Skeletal muscle cell (primary cell): ENCODE results near the gene PODXL2.

Source experiments
- DNase-seq: peaks from one replicate; pipeline ENCODE4 v3.0.0-alpha.2; 2010; ENCODE audit warnings: low read depth
- H3K4me3 ChIP-seq: 2 replicates; pipeline ENCODE4 v1.5.1; 2011; ENCODE audit warnings: low read depth, mild to moderate bottlenecking, control low read depth, low read length, moderate library complexity

The PODXL2 gene

DNA sequence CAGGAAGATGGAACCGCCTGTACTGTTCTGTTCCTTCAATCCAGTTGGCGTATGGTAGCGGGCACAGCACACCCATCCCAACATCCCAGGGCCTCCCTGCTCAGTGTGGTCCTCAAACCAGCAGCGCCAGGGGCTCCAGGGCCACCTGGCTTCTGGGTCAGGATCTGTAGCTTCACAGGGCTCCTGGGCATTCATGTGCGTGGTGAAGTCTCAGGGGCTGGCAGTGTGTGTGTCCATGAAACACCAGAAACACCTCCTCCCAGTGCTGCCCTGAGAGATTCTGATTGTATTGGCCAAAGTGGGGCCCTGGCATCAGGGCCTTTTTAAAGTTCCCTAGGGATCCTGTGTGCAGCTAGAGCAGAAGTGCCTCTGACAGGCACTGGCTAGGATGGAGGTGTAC, 85.9 kb downstream of the PODXL2 start:
- DNase-seq = no peak
- H3K4me3 ChIP-seq = no peak overlapping the region

DNA sequence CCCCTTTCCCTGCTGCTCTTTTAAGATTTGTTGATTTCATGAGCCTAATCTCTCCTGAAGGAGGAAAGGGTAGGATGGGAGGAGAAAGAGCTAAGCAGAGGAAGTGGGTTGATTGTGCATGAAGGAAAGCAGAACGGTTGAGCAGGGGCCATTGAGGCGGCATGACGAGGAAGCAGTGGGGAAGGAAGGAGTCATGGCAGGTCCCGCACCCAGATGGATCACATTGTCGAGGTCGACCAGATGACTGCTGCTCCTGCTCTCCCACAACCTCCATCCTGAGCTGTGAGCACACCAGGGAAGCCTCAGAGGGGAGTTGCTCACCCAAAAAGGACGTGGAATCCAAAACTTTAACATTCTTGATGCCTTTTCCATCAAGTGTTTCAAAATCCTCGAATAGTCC, 86.5 kb downstream of the PODXL2 start:
- H3K4me3 ChIP-seq = no peak overlapping the region
- DNase-seq = no peak

DNA sequence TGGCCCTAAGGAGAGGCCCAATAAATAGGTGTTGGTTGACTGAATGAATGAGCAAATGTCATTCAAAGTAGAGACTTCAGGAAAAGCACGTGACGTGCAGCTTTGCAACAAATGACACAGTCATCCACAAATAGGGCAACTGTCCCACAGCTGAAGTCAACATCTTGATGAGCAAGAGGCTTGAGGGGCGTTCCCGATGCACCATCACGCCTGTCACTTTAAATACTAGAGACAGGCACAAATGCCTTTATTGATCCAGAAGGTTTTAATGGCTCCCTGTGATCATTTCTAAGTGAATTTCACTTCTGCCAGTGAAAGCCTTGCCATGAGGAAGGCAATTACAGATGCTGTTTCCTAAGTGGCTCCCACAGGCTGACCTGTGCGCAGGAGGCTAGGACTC, 87.4 kb downstream of the PODXL2 start:
- no peak for DNase-seq
- H3K4me3 ChIP-seq = no peak overlapping the region

DNA sequence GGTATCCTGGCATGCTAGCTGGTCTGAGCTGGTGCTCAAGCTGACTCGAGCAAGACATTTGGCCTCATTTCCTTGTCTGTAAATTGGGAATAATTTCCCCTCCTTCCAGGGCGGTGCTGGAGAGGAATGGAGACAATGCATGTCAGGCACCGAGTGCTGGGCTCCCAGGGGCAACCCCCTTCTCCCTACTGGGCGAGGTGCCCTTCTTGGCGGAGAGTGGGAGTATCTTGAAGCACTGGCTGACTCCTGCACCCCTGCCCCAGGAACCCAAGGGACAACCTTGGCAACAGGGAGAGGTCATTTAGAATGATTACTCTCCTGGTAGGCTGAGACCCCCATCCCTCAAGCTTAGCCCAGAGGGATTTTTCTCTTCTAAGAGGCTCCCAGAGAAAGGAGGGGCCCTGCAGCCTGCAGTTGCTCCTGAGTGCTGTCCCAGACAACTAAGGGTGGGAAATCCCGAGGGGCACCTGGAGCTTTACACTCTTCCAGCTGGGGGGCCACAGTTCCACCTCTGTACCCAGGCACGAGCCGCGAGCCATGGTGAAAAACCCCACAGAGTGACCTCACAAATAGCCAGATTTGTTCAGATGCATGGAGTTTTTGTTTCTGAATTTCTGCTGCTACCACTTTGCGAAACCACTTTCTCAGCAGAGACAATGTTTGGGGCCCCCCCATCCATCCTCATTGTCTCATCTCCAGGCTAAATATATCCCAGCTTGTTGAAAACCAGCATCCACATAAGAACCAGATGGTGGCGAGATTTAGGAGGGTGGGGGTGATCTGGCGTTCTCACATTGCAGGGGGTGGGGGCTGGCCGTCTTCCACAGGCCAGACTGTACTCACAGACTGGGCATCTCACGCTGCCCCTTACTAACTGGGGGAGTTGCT, 88.6 kb downstream of the PODXL2 start:
- H3K4me3 ChIP-seq = no peak overlapping the region
- no peak for DNase-seq

DNA sequence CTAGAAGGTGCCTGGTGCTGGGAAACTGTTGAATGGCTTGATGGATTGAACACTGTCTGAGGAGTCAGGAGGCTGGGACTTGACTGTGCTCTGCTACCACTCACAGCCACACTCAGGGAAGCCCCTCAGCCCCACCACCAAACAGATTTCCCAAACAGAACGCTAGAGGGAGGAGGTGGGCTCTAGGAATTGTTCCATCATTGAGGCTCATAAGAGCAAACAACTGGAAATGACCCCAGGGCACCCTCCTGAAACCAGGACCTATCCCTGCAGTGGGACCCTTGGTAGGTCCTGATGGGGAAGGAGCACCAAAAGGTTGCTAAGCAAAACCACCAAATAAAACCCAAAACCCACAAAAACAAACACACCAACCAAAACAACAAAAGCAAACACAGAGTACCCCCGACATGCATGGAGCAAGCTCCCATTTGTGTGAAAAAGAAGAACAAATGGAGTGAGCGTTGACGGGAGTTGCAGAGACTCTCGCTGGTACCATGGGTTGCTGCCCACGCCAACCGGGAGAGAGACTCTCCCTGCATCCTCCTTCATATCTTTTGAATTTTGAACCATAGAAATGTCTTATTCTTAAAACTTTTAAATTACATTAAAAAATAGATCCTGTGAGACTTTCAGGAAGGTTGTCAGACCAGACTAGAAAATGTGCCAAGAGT, 89.4 kb downstream of the PODXL2 start:
- DNase-seq = no peak
- no peak overlapping the region for H3K4me3 ChIP-seq

DNA sequence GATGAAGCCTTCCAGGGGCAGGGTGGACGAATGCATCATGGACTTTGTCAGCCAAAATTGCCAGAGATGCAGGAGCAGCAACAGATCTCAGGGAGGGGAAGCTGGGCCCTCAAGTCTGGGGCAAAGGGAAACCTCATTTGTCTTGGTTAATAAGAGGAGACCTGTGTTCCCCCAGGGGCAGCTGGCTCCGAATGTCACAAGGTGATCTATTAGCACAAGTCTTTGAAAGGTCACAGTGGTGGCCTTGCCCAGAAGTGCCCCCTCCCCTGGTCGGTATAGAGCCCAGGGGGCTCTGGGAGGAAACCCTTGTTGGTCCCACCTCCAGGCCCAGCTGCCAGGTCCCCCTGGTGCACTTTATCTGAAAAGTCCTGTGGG, 89.9 kb downstream of the PODXL2 start:
- no peak overlapping the region for H3K4me3 ChIP-seq
- no peak for DNase-seq

DNA sequence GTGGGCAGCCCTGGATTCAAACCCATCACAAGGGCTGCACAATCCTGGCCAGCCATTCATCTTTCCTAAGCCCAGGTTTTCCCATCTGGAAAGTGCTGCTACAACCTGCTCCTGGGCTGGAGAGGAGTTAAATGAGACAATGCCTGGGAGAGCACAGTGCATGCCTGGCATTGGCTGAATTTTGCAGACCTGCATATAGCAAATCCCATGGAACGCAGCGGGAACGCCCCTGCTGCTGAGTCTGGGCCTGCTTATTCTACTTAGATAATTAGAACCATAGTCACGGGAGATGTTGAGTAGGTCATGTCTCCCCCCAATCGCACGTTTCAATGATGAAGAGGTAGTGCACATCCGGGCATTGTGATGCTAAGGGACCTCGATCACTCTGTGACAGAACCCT, 90.4 kb downstream of the PODXL2 start:
- no peak for DNase-seq
- no peak overlapping the region for H3K4me3 ChIP-seq

DNA sequence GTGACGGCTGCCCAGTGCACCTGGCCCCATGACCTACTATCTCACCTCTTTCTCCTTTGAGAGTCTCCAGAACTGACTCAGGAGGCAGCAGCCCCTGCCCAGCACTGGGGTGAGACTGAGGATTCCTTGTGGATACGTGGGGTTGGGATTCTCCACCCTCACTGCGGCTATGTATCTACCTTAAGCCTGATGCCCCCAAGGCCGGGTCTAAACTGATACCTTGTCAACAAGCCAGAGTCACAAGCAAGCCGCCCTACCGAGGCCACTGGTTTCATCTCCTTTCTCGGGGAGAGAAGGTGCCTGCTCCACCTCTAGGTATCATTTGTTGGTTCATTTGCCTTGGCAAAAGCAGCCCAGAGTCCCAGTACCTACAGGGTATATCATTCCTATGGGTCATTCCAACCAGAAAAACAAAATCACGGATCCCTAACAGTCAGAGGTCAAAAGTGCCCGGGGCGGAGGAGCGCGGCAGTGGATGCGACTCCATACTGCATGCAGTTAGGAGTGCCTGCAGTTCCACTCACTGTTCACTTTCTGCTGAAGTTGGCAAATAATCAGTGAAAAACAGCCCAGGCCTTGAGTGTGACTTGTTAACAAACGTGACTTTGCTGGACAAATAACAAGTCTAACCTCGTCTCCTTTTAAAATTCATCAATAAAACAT, 91.3 kb downstream of the PODXL2 start:
- DNase-seq = no peak

DNA sequence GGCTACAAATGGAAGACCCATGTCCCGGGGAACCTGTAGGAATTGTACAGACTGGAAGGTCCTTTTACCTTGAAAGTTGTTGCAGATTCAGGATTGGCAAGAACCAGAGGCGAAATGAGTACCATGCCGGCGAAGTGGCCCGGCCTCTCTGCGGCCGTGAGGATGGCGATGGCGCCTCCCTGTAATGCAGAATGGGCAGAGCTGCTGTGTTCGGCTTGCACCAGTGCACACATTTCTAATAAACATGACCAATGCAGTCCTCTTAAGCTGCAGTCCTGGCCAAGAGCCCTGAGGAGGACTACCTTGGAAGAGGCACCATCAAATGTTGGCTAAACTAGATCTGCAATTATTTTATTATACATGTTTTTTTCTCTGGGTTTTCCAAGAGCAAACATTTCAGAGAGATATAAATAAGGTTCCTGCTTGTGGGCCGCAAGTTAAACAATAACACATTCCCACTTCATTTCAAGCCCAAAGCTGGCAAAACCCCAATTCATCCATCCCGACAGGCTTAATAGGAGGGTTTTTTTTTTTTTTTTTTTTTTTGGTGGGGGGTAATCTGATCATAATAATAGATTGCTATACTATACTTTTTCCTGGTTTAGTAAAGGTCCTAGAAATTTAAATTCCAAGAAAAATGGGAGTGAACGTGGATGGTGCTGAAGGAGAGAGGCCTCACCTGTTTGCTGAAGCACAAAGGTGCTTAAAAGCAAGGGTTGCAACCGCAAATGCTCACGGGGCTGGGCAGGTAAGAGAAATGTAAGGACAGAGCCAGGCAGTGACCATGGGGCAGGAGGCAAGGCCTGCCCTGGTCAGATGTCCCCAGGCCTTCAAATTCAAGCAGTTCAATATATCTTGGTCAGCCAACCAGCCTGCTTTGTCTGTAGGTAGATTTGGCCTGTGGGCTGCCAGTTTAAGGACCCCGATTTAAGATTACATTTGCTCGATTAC, 92.3 kb downstream of the PODXL2 start:
- H3K4me3 ChIP-seq = no peak overlapping the region
- no peak for DNase-seq

More for the DNA sequence above, 91.3 kb downstream of the PODXL2 start:
- no peak overlapping the region for H3K4me3 ChIP-seq

DNA sequence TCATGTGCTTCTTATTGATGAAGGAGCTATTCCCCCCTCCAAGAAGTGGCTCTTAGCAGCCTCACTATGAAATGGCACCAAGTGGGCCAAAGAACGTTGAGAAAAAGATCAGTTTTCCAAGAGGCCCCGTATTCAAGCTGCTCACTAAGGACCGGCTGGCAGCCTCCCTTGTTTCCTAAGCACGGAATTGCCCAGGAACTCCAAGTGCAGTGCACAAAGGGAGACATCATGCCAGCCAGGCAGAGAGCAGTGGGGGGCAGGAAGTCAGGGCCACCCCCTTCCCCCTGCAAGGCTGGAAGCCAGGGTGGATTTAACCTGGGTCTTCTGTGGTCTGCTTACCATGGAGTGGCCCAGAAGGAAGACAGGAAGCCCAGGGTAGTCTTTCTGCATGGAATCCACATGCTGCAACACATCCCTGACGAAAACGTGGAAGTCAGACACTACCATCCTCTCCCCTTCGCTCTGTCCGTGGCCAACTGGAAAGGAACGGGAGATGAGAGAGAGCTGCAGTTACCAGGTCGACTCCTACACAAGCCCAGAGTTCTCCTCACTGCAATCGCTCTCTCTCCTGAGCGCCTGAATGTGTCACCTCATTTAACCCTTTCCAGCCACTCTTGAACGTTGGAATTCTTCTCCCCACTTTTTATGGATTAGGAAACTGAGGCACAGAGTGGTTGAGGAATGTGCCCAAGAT, 93.3 kb downstream of the PODXL2 start:
- no peak for DNase-seq
- no peak overlapping the region for H3K4me3 ChIP-seq
